ENCODE data around the gene POMGNT1.

The POMGNT1 gene

GRCh38 chr1:46188295-46189030 lies 9.8 kb downstream of the POMGNT1 start:
- H3K4ac ChIP-seq (ENCODE audit: low read depth in 1 of 2, low read length in 2 of 2), result no peak overlapping the region
- no peak overlapping the region for H2BK120ac ChIP-seq (ENCODE audit: low read depth, low read length)
- peaks cover 23% of the 10 kb centered on the region for H3K4me1 ChIP-seq (ENCODE audit: control insufficient read depth, insufficient read depth, low read depth, low read length)
- H3K36me3 ChIP-seq (ENCODE audit: control insufficient read depth in 1 of 2, insufficient read depth in 2 of 2, low read depth in 1 of 2, low read length in 2 of 2), result peaks cover 53 to 54% of the 10 kb centered on the region in 2 experiments
- H3K9ac ChIP-seq (ENCODE audit: low read length), result peak overlapping the region; percentile 77
- no peak overlapping the region for H2BK5ac ChIP-seq (ENCODE audit: low read depth, low read length, poor library complexity, severe bottlenecking)
- peaks cover 6% of the 10 kb centered on the region for H3K79me1 ChIP-seq (replicated peaks; ENCODE audit: low read length, poor library complexity, severe bottlenecking)
- no peak for DNase-seq
- H2BK12ac ChIP-seq (ENCODE audit: low read length in 2 of 2), result no peak overlapping the region
- no peak overlapping the region for H3K4me2 ChIP-seq (ENCODE audit: low read length, poor library complexity, severe bottlenecking)
- no peak overlapping the region for H2AFZ ChIP-seq (ENCODE audit: low read depth, low read length)
- H3K23ac ChIP-seq (ENCODE audit: low read length in 2 of 2), result no peak overlapping the region
- no peak overlapping the region for H3K14ac ChIP-seq (ENCODE audit: low read length in 2 of 2)
- 94% methylated on average over 5 of the region's 6 CpGs for WGBS
- no peak overlapping the region for H3K27ac ChIP-seq (ENCODE audit: low read length, poor library complexity, severe bottlenecking)
- H3K9me3 ChIP-seq (ENCODE audit: control insufficient read depth, low read length), result no peaks in the 10 kb centered on the region
- no peak overlapping the region for H4K8ac ChIP-seq (ENCODE audit: low read length)
- H3K4me3 ChIP-seq (ENCODE audit: insufficient read depth in 1 of 2, low read depth in 1 of 2, low read length in 2 of 2), result no peak overlapping the region
- no peak overlapping the region for H3K18ac ChIP-seq (ENCODE audit: low read depth in 1 of 2, low read length in 2 of 2)
- no peaks in the 10 kb centered on the region for H3K27me3 ChIP-seq (ENCODE audit: control insufficient read depth in 1 of 2, insufficient read depth in 1 of 2, low read length in 2 of 2)
- H4K91ac ChIP-seq (ENCODE audit: low read length), result no peak overlapping the region
- H2BK15ac ChIP-seq (ENCODE audit: low read depth, poor library complexity, severe bottlenecking), result no peak overlapping the region
- H2AK5ac ChIP-seq (ENCODE audit: low read length, severe bottlenecking), result no peak overlapping the region

- Histone ChIP-seq H4K8ac (ENCODE audit: low read length) (no peak overlapping the region), H3K27ac (ENCODE audit: low read length, poor library complexity, severe bottlenecking) (no peak overlapping the region), H2BK15ac (ENCODE audit: low read depth, poor library complexity, severe bottlenecking) (no peak overlapping the region), H3K4me2 (ENCODE audit: low read length, poor library complexity, severe bottlenecking) (no peak overlapping the region), H3K9ac (ENCODE audit: low read length) (no peak overlapping the region), H3K9me3 (ENCODE audit: control insufficient read depth, low read length) (no peaks in the 10 kb centered on the region), H3K4me1 (ENCODE audit: control insufficient read depth, insufficient read depth, low read depth, low read length) (peaks cover 31% of the 10 kb centered on the region), H2BK120ac (ENCODE audit: low read depth, low read length) (no peak overlapping the region), H3K27me3 (ENCODE audit: control insufficient read depth in 1 of 2, insufficient read depth in 1 of 2, low read length in 2 of 2) (no peaks in the 10 kb centered on the region), H3K18ac (ENCODE audit: low read depth in 1 of 2, low read length in 2 of 2) (no peak overlapping the region), H2AK5ac (ENCODE audit: low read length, severe bottlenecking) (no peak overlapping the region), H3K14ac (ENCODE audit: low read length in 2 of 2) (no peak overlapping the region), H2BK12ac (ENCODE audit: low read length in 2 of 2) (no peak overlapping the region), H3K36me3 (ENCODE audit: control insufficient read depth in 1 of 2, insufficient read depth in 2 of 2, low read depth in 1 of 2, low read length in 2 of 2) (peaks cover 41 to 42% of the 10 kb centered on the region in 2 experiments), H2BK5ac (ENCODE audit: low read depth, low read length, poor library complexity, severe bottlenecking) (no peak overlapping the region), H3K4ac (ENCODE audit: low read depth in 1 of 2, low read length in 2 of 2) (no peak overlapping the region), H3K79me1 (replicated peaks; ENCODE audit: low read length, poor library complexity, severe bottlenecking) (no peaks in the 10 kb centered on the region), H2AFZ (ENCODE audit: low read depth, low read length) (no peak overlapping the region), H4K91ac (ENCODE audit: low read length) (no peak overlapping the region), H3K4me3 (ENCODE audit: insufficient read depth in 1 of 2, low read depth in 1 of 2, low read length in 2 of 2) (no peak overlapping the region), H3K23ac (ENCODE audit: low read length in 2 of 2) (no peak overlapping the region)
- DNase-seq, result no peak
- 93% methylated on average over 8 of the region's 8 CpGs for WGBS
These were observed 10.9 kb downstream of the POMGNT1 start for GRCh38 chr1:46187106-46187869.

DNA sequence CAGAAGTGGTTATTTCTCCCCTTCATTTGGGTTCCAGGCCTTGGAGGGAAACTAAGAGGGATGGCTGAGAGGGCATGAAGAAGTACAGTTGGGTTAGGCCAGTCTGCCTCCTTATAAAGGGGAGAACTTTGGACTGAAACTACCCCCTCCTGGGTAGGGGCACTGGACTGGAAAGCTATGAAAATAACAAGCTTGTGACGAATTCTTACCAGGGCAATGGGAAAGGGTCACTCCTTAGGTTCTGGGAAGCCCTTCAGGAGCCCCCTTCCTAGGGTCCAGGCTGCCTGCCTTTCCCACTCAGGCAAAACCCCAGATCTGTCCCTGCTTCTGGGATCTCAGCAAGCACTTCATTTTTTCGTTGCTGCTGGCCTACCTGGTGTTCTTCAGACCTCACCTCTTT lies 12.2 kb downstream of the POMGNT1 start:
- H2BK120ac ChIP-seq (ENCODE audit: low read depth, low read length), result no peak overlapping the region
- H2AK5ac ChIP-seq (ENCODE audit: low read length, severe bottlenecking), result peak overlapping the region; percentile 91
- H3K4me3 ChIP-seq (ENCODE audit: insufficient read depth in 1 of 2, low read depth in 1 of 2, low read length in 2 of 2), result no peak overlapping the region
- 94% methylated on average over 2 of the region's 2 CpGs for WGBS
- no peak overlapping the region for H2AFZ ChIP-seq (ENCODE audit: low read depth, low read length)
- H3K18ac ChIP-seq (ENCODE audit: low read depth in 1 of 2, low read length in 2 of 2), result no peak overlapping the region
- peak overlapping the region; percentile 21 for H2BK5ac ChIP-seq (ENCODE audit: low read depth, low read length, poor library complexity, severe bottlenecking)
- H3K27me3 ChIP-seq (ENCODE audit: control insufficient read depth in 1 of 2, insufficient read depth in 1 of 2, low read length in 2 of 2), result no peaks in the 10 kb centered on the region
- peaks cover 34% of the 10 kb centered on the region for H3K4me1 ChIP-seq (ENCODE audit: control insufficient read depth, insufficient read depth, low read depth, low read length)
- H3K4me2 ChIP-seq (ENCODE audit: low read length, poor library complexity, severe bottlenecking), result no peak overlapping the region
- H3K23ac ChIP-seq (ENCODE audit: low read length in 2 of 2), result no peak overlapping the region
- H3K9me3 ChIP-seq (ENCODE audit: control insufficient read depth, low read length), result no peaks in the 10 kb centered on the region
- H3K36me3 ChIP-seq (ENCODE audit: control insufficient read depth in 1 of 2, insufficient read depth in 2 of 2, low read depth in 1 of 2, low read length in 2 of 2), result peaks cover 32 to 34% of the 10 kb centered on the region in 2 experiments
- no peak overlapping the region for H3K4ac ChIP-seq (ENCODE audit: low read depth in 1 of 2, low read length in 2 of 2)
- H3K27ac ChIP-seq (ENCODE audit: low read length, poor library complexity, severe bottlenecking), result peak overlapping the region; percentile 66
- no peak for DNase-seq
- H3K9ac ChIP-seq (ENCODE audit: low read length), result no peak overlapping the region
- H3K14ac ChIP-seq (ENCODE audit: low read length in 2 of 2), result no peak overlapping the region
- H2BK15ac ChIP-seq (ENCODE audit: low read depth, poor library complexity, severe bottlenecking), result no peak overlapping the region
- H4K8ac ChIP-seq (ENCODE audit: low read length), result no peak overlapping the region
- H4K91ac ChIP-seq (ENCODE audit: low read length), result no peak overlapping the region
- no peak overlapping the region for H2BK12ac ChIP-seq (ENCODE audit: low read length in 2 of 2)
- no peaks in the 10 kb centered on the region for H3K79me1 ChIP-seq (replicated peaks; ENCODE audit: low read length, poor library complexity, severe bottlenecking)

GRCh38 chr1:46184920-46185658 lies 13.1 kb downstream of the POMGNT1 start:
- H4K8ac ChIP-seq (ENCODE audit: low read length), result no peak overlapping the region

More at GRCh38 chr1:46184920-46185658, 13.1 kb downstream of the POMGNT1 start:
- WGBS, result 92% methylated on average over 5 of the region's 7 CpGs
- Histone ChIP-seq H2BK120ac (ENCODE audit: low read depth, low read length) (no peak overlapping the region), H3K9me3 (ENCODE audit: control insufficient read depth, low read length) (no peaks in the 10 kb centered on the region), H2AFZ (ENCODE audit: low read depth, low read length) (no peak overlapping the region), H3K79me1 (replicated peaks; ENCODE audit: low read length, poor library complexity, severe bottlenecking) (no peaks in the 10 kb centered on the region), H3K36me3 (ENCODE audit: control insufficient read depth in 1 of 2, insufficient read depth in 2 of 2, low read depth in 1 of 2, low read length in 2 of 2) (peaks cover 23 to 25% of the 10 kb centered on the region in 2 experiments), H3K9ac (ENCODE audit: low read length) (no peak overlapping the region), H3K27ac (ENCODE audit: low read length, poor library complexity, severe bottlenecking) (no peak overlapping the region), H4K91ac (ENCODE audit: low read length) (no peak overlapping the region), H2BK5ac (ENCODE audit: low read depth, low read length, poor library complexity, severe bottlenecking) (no peak overlapping the region), H3K14ac (ENCODE audit: low read length in 2 of 2) (no peak overlapping the region), H3K4me2 (ENCODE audit: low read length, poor library complexity, severe bottlenecking) (no peak overlapping the region), H3K4ac (ENCODE audit: low read depth in 1 of 2, low read length in 2 of 2) (no peak overlapping the region), H2BK12ac (ENCODE audit: low read length in 2 of 2) (no peak overlapping the region), H3K23ac (ENCODE audit: low read length in 2 of 2) (no peak overlapping the region), H3K4me1 (ENCODE audit: control insufficient read depth, insufficient read depth, low read depth, low read length) (peaks cover 37% of the 10 kb centered on the region), H2AK5ac (ENCODE audit: low read length, severe bottlenecking) (peak overlapping the region; percentile 91), H3K4me3 (ENCODE audit: insufficient read depth in 1 of 2, low read depth in 1 of 2, low read length in 2 of 2) (no peak overlapping the region), H3K27me3 (ENCODE audit: control insufficient read depth in 1 of 2, insufficient read depth in 1 of 2, low read length in 2 of 2) (no peaks in the 10 kb centered on the region), H3K18ac (ENCODE audit: low read depth in 1 of 2, low read length in 2 of 2) (no peak overlapping the region), H2BK15ac (ENCODE audit: low read depth, poor library complexity, severe bottlenecking) (no peak overlapping the region)
- no peak for DNase-seq
